Stimulated activated naive B cell treated with anti-CD40 and anti-IgM and Interleukin-4, amounts not matched to agents 10 μg/mL and 1 μg/mL and 100 μg/mL, for 72 hours (primary cell): ENCODE results near the gene CFHR5.
"Not testable (repeated sequence)": the region's sequence is repeated elsewhere in the genome, so short reads cannot be mapped to it uniquely, and the experiment has no call there.

Experiments used
- ATAC-seq, 2 donors: fragments of 150-1000 bp; cut with Tn5 transposase; replicated peaks; 2 replicates each; pipeline ENCODE4 v1.10.0; 2021; ENCODE audit warnings: moderate library complexity in 1 of 2
- DNase-seq: peaks from one replicate; pipeline ENCODE4 v3.0.0; 2021
- H3K27ac Mint-ChIP-seq: one replicate; pipeline ENCODE4 v1.8.0; 2022; ENCODE audit warnings: mild to moderate bottlenecking, mixed read lengths
- H3K27me3 Mint-ChIP-seq, 2 donors: one replicate each; pipeline ENCODE4 v1.8.0; 2022; ENCODE audit warnings: mixed read lengths in 2 of 2
- H3K36me3 Mint-ChIP-seq, 2 donors: one replicate each; pipeline ENCODE4 v1.8.0; 2022; ENCODE audit warnings: mixed read lengths in 2 of 2, mild to moderate bottlenecking in 1 of 2
- H3K4me1 Mint-ChIP-seq, 2 donors: one replicate each; pipeline ENCODE4 v1.8.0; 2022; ENCODE audit warnings: mixed read lengths in 2 of 2, mild to moderate bottlenecking in 1 of 2
- H3K4me3 Mint-ChIP-seq, 2 donors: one replicate each; pipeline ENCODE4 v1.8.0; 2022; ENCODE audit warnings: mild to moderate bottlenecking in 2 of 2, mixed read lengths in 2 of 2, moderate library complexity in 1 of 2
- H3K9me3 Mint-ChIP-seq, 2 donors: one replicate each; pipeline ENCODE4 v1.8.0; 2022; ENCODE audit warnings: mixed read lengths in 2 of 2, mild to moderate bottlenecking in 1 of 2

CFHR5 gene

GRCh38 chr1:196997423-196997822 lies 20.1 kb downstream of the CFHR5 start:
- H3K27me3 Mint-ChIP-seq, result no peaks in the 10 kb centered on the region
- ATAC-seq (no peak), DNase-seq (no peak)
- no peak overlapping the region for H3K4me3 Mint-ChIP-seq
- no peaks in the 10 kb centered on the region for H3K4me1 Mint-ChIP-seq
- H3K36me3 Mint-ChIP-seq, result no peaks in the 10 kb centered on the region
- no peak overlapping the region for H3K27ac Mint-ChIP-seq
- no peaks in the 10 kb centered on the region for H3K9me3 Mint-ChIP-seq

- no peak overlapping the region for H3K27ac Mint-ChIP-seq
- H3K4me3 Mint-ChIP-seq, result no peak overlapping the region
- DNase-seq, result no peak
- H3K27me3 Mint-ChIP-seq, result no peaks in the 10 kb centered on the region
- no peaks in the 10 kb centered on the region for H3K36me3 Mint-ChIP-seq
- H3K9me3 Mint-ChIP-seq, result no peaks in the 10 kb centered on the region
- H3K4me1 Mint-ChIP-seq, result no peaks in the 10 kb centered on the region
- no peak for ATAC-seq
These were observed 24.5 kb downstream of the CFHR5 start for GRCh38 chr1:197001828-197002227.

DNA sequence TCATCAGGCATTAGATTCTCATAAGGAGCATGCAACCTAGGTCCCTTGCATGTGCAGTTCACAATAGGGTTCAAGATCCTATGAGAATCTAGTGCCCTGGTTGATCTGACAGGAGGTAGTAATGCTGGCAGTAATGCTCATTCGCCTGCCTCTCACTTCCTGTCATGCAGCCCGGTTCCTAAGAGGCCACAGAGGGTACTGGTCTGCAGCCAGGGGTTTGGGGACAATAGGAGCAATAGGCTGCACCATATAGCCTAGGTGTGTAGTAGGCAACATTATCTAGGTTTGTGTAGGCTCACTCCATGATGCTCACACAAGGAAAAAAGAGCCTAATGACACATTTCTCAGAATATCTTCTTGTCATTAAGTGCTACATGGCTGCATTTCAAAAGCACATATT lies 25.8 kb downstream of the CFHR5 start:
- no peaks in the 10 kb centered on the region for H3K27me3 Mint-ChIP-seq
- peak in 1 of 2 donors; percentile 16 for ATAC-seq
- no peak overlapping the region for H3K4me3 Mint-ChIP-seq
- no peaks in the 10 kb centered on the region for H3K4me1 Mint-ChIP-seq
- no peaks in the 10 kb centered on the region for H3K36me3 Mint-ChIP-seq
- no peak for DNase-seq
- H3K9me3 Mint-ChIP-seq, result no peaks in the 10 kb centered on the region
- H3K27ac Mint-ChIP-seq, result no peak overlapping the region

- DNase-seq (no peak), ATAC-seq (no peak)
- peaks cover 7 to 10% of the 10 kb centered on the region in 2 donors for H3K9me3 Mint-ChIP-seq
- no peak overlapping the region for H3K27ac Mint-ChIP-seq
- no peaks in the 10 kb centered on the region for H3K27me3 Mint-ChIP-seq
- H3K36me3 Mint-ChIP-seq, result no peaks in the 10 kb centered on the region
- no peaks in the 10 kb centered on the region for H3K4me1 Mint-ChIP-seq
- no peak overlapping the region for H3K4me3 Mint-ChIP-seq
These were observed 31.5 kb downstream of the CFHR5 start for GRCh38 chr1:197008861-197009260.

DNA sequence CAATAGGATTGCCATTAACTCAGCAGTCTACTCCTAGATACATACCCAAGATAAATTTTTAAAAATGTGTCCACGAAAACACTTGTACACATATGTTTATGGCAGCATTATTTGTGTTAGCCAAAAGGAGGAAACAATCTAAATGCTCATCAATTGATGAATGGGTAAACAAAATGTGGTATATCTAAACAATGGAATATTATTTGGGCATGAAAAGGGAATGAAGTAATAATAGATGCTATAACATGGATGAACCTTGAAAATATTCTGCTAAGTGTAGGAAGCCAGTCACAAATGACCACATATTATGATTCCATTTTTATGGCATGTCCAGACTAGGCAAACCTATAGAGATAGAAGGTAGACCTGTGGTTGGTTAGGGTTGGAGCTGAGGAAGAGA lies 34.3 kb downstream of the CFHR5 start:
- no peak for ATAC-seq
- Mint-ChIP-seq H3K9me3 (peaks cover 7 to 10% of the 10 kb centered on the region in 2 donors), H3K4me1 (no peaks in the 10 kb centered on the region), H3K36me3 (no peaks in the 10 kb centered on the region), H3K27ac (no peak overlapping the region), H3K27me3 (no peaks in the 10 kb centered on the region), H3K4me3 (no peak overlapping the region)
- DNase-seq, result no peak

- ATAC-seq (no peak), DNase-seq (no peak)
- Mint-ChIP-seq H3K27ac (no peak overlapping the region), H3K36me3 (no peaks in the 10 kb centered on the region), H3K4me3 (no peak overlapping the region), H3K4me1 (no peaks in the 10 kb centered on the region), H3K27me3 (no peaks in the 10 kb centered on the region), H3K9me3 (peaks cover 7 to 10% of the 10 kb centered on the region in 2 donors)
These were observed 35.9 kb downstream of the CFHR5 start for GRCh38 chr1:197013234-197013633.

GRCh38 chr1:197016751-197017150 lies 39.4 kb downstream of the CFHR5 start:
- Mint-ChIP-seq H3K36me3 (no peaks in the 10 kb centered on the region), H3K9me3 (peaks cover under 1 to 1% of the 10 kb centered on the region in 2 donors), H3K4me3 (no peak overlapping the region), H3K4me1 (no peaks in the 10 kb centered on the region), H3K27ac (no peak overlapping the region), H3K27me3 (no peaks in the 10 kb centered on the region)
- ATAC-seq (no peak), DNase-seq (no peak)

- Mint-ChIP-seq H3K4me1 (no peaks in the 10 kb centered on the region), H3K27ac (no peak overlapping the region), H3K4me3 (no peak overlapping the region), H3K36me3 (no peaks in the 10 kb centered on the region), H3K9me3 (no peaks in the 10 kb centered on the region), H3K27me3 (no peaks in the 10 kb centered on the region)
- no peak for DNase-seq
- no peak for ATAC-seq
These were observed 40.3 kb downstream of the CFHR5 start for GRCh38 chr1:197017558-197018146.

GRCh38 chr1:197021716-197022115 lies 44.4 kb downstream of the CFHR5 start:
- Mint-ChIP-seq H3K4me3 (no peak overlapping the region), H3K27me3 (no peaks in the 10 kb centered on the region), H3K9me3 (no peaks in the 10 kb centered on the region), H3K4me1 (no peaks in the 10 kb centered on the region), H3K27ac (no peak overlapping the region), H3K36me3 (no peaks in the 10 kb centered on the region)
- no peak for ATAC-seq
- DNase-seq, result no peak

- no peak for DNase-seq
- H3K27ac Mint-ChIP-seq, result no peak overlapping the region
- H3K27me3 Mint-ChIP-seq, result no peaks in the 10 kb centered on the region
- H3K36me3 Mint-ChIP-seq, result no peaks in the 10 kb centered on the region
- no peak overlapping the region for H3K4me3 Mint-ChIP-seq
- H3K9me3 Mint-ChIP-seq, result no peaks in the 10 kb centered on the region
- no peak for ATAC-seq
- H3K4me1 Mint-ChIP-seq, result no peaks in the 10 kb centered on the region
These were observed 47.1 kb downstream of the CFHR5 start for GRCh38 chr1:197024460-197024859.

DNA sequence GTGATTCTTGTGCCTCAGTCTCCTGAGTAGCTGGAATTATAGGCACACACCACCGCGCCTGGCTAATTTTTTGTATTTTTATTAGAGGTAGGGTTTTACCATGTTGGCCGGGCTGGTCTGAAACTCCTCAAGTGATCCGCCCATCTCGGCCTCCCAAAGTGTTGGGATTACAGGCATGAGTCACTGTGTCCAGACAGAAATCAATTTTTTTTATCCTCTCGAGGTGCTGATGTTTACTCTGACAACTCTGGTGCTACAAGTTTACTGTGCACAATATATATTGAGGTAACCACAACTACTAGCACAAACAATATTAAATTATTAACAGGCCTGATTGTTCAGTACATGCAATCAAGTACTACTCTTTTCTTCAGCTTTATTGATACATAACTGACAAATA lies 50.0 kb downstream of the CFHR5 start:
- DNase-seq (no peak), ATAC-seq (no peak)
- no peaks in the 10 kb centered on the region for H3K27me3 Mint-ChIP-seq
- no peaks in the 10 kb centered on the region for H3K4me1 Mint-ChIP-seq
- no peaks in the 10 kb centered on the region for H3K36me3 Mint-ChIP-seq
- H3K4me3 Mint-ChIP-seq, result no peak overlapping the region
- no peak overlapping the region for H3K27ac Mint-ChIP-seq
- H3K9me3 Mint-ChIP-seq, result no peaks in the 10 kb centered on the region

DNA sequence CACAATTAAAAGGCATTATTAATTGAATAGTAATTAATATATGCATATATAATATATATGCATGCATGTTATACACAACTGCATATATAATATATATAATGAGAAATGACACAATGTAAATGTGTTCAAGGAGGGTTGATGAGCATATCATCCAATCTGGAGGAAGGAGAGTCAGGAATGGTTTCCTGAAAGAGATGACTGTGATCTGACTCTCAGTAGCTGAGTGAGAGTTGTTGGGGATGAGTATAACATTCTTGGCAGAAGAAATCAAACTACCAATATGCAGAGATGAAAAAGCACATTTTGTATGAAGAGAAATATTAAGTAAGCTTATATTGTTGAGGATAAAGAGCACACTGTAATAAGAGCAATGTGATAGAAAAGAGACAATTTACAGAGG lies 52.4 kb downstream of the CFHR5 start:
- no peak overlapping the region for H3K27ac Mint-ChIP-seq
- no peaks in the 10 kb centered on the region for H3K4me1 Mint-ChIP-seq
- H3K4me3 Mint-ChIP-seq, result no peak overlapping the region
- H3K27me3 Mint-ChIP-seq, result no peaks in the 10 kb centered on the region
- H3K36me3 Mint-ChIP-seq, result no peaks in the 10 kb centered on the region
- ATAC-seq (no peak), DNase-seq (no peak)
- no peaks in the 10 kb centered on the region for H3K9me3 Mint-ChIP-seq

- not testable (repeated sequence) for H3K27me3 Mint-ChIP-seq
These were observed 57.4 kb downstream of the CFHR5 start for GRCh38 chr1:197034631-197035339.

GRCh38 chr1:197036861-197037260 lies 59.5 kb downstream of the CFHR5 start:
- ATAC-seq (no peak), DNase-seq (no peak)
- Mint-ChIP-seq H3K4me1 (no peaks in the 10 kb centered on the region), H3K36me3 (no peaks in the 10 kb centered on the region), H3K4me3 (no peak overlapping the region), H3K27ac (no peak overlapping the region), H3K9me3 (no peaks in the 10 kb centered on the region), H3K27me3 (no peaks in the 10 kb centered on the region)

More at GRCh38 chr1:197034631-197035339, 57.4 kb downstream of the CFHR5 start:
- H3K27ac Mint-ChIP-seq, DNase-seq, H3K9me3 Mint-ChIP-seq, ATAC-seq, H3K4me3 Mint-ChIP-seq, H3K36me3 Mint-ChIP-seq, H3K4me1 Mint-ChIP-seq: not testable (repeated sequence)

GRCh38 chr1:197041486-197042353 lies 64.4 kb downstream of the CFHR5 start:
- H3K9me3 Mint-ChIP-seq, result peaks cover 0 to 6% of the 10 kb centered on the region in 2 donors
- H3K4me3 Mint-ChIP-seq, result no peak overlapping the region
- no peaks in the 10 kb centered on the region for H3K36me3 Mint-ChIP-seq
- H3K27me3 Mint-ChIP-seq, result no peaks in the 10 kb centered on the region
- no peak for DNase-seq
- no peak for ATAC-seq
- no peaks in the 10 kb centered on the region for H3K4me1 Mint-ChIP-seq
- H3K27ac Mint-ChIP-seq, result no peak overlapping the region
